ENCODE measurements around the gene MIEN1.

- TF ChIP-seq CTCF (IDR thresholded peaks at IDR 0.05) (no peak), POLR2AphosphoS5 (IDR thresholded peaks at IDR 0.05) (no peak), EP300 (IDR thresholded peaks at IDR 0.05) (no peak), POLR2A (IDR thresholded peaks at IDR 0.05) (no peak)
Measured at GRCh38 chr17:39724731-39725130, 5.6 kb downstream of the MIEN1 start.

Data from stomach (tissue), 4 donors.